HCT116 (cell line): ENCODE results near the gene PSMG3. TPM values are rescaled to one million over a fixed set of nuclear protein-coding genes. Genes with fewer than 3 reads are reported as not detected.

Source experiments
- ATAC-seq: fragments of 200-7000 bp; cut with Tn5 transposase; 2 replicates; pipeline ENCODE4 v1.9.1; 2020; ENCODE audit warnings: mild to moderate bottlenecking, moderate library complexity
- BruUV-seq: library from RNA; stranded (reverse); fragments of 400-500 nt; replicated peaks from 2 replicates; lab custom pipeline; 2021; lab: Mats Ljungman, UMichigan
- CTCF ChIA-PET: fragments of 300-600 bp; sonication (Branson Sonifier 250); formaldehyde crosslinking; loops from one replicate; lab custom pipeline; 2021; ENCODE audit warnings: antibody characterized with exemption; lab: Charles Lee
- POLR2A ChIA-PET: fragments of 300-600, 350-600 bp; sonication (Branson Sonifier 250); formaldehyde crosslinking; loops from one replicate; lab custom pipeline; 2021; ENCODE audit warnings: antibody characterized with exemption; lab: Charles Lee
- RAD21 ChIA-PET, 2 experiments: fragments of 300-600 bp; sonication (Branson Sonifier 250); formaldehyde crosslinking; loops; one replicate each; lab custom pipeline; 2023; ENCODE audit warnings: low total read pairs in 2 of 2; ENCODE audit not compliant: uncharacterized antibody in 2 of 2, unreplicated experiment in 2 of 2, low non-redundant PET in 1 of 2; lab: Charles Lee
- DNase-seq: peaks from one replicate; pipeline ENCODE4 v3.0.0-alpha.2; 2010; ENCODE audit warnings: low read depth, low spot score
- H2AFZ ChIP-seq: fragments of 200-600 bp; shearing (Covaris generic), sonication (generic); 2 replicates; pipeline ENCODE4 v1.6.1; 2017; ENCODE audit warnings: low read depth, mixed run types, mixed read lengths, antibody characterized with exemption, low read length; ENCODE audit not compliant: poor library complexity, severe bottlenecking
- H3K27ac ChIP-seq: 2 replicates; pipeline ENCODE4 v1.5.1; 2012; ENCODE audit warnings: low read depth, low read length
- H3K27me3 ChIP-seq: fragments of 200-600 bp; sonication (generic); 2 replicates; pipeline ENCODE4 v1.6.1; 2016; ENCODE audit warnings: mixed run types, low read length, mixed read lengths; ENCODE audit not compliant: insufficient read depth
- H3K36me3 ChIP-seq, 2 experiments: fragments of 200-500 bp in 1 of 2; fragments of 200-600 bp in 1 of 2; sonication (Bioruptor generic) in 1 of 2; sonication (generic) in 1 of 2; 2 replicates each; pipeline versions ENCODE4 v1.5.1 to v1.6.1; 2014 to 2016; ENCODE audit warnings: low read length in 2 of 2, inconsistent platforms in 1 of 2, mixed read lengths in 1 of 2, mixed run types in 1 of 2; ENCODE audit not compliant: insufficient read depth in 2 of 2, control insufficient read depth in 1 of 2
- H3K4me1 ChIP-seq, 2 experiments: fragments of 200-600 bp in 1 of 2; sonication (generic) in 1 of 2; 2 replicates each; pipeline versions ENCODE4 v1.5.1 to v1.6.1; 2012 to 2017; ENCODE audit warnings: low read length in 2 of 2, inconsistent platforms in 1 of 2, mild to moderate bottlenecking in 1 of 2, mixed read lengths in 1 of 2, mixed run types in 1 of 2, moderate library complexity in 1 of 2; ENCODE audit not compliant: insufficient read depth in 2 of 2, control insufficient read depth in 1 of 2
- H3K4me2 ChIP-seq: fragments of 200-600 bp; sonication (generic); 2 replicates; pipeline ENCODE4 v1.6.1; 2017; ENCODE audit warnings: mixed run types, low read length, mixed read lengths
- H3K4me3 ChIP-seq, 2 experiments: fragments of 200-600 bp in 1 of 2; sonication (generic) in 1 of 2; replicated peaks in 1 of 2; 2 replicates each; pipeline ENCODE4 v1.5.1; 2011 to 2016; ENCODE audit warnings: low read length in 2 of 2, control low read depth in 1 of 2, low read depth in 1 of 2, mild to moderate bottlenecking in 1 of 2, mixed read lengths in 1 of 2, mixed run types in 1 of 2
- H3K79me2 ChIP-seq: fragments of 200-600 bp; sonication (generic); 2 replicates; pipeline ENCODE4 v1.6.1; 2017; ENCODE audit warnings: mild to moderate bottlenecking, mixed run types, low read length, moderate library complexity, mixed read lengths; ENCODE audit not compliant: insufficient read depth
- H3K9ac ChIP-seq: fragments of 200-600 bp; sonication (generic); 2 replicates; pipeline ENCODE4 v1.6.1; 2016; ENCODE audit warnings: low read length, mixed read lengths
- H3K9me2 ChIP-seq: fragments of 200-600 bp; sonication (generic), shearing (Covaris generic); 2 replicates; pipeline ENCODE4 v1.6.1; 2017; ENCODE audit warnings: mixed run types, mild to moderate bottlenecking, moderate library complexity; ENCODE audit not compliant: insufficient read depth
- H3K9me3 ChIP-seq, 2 experiments: fragments of 200-500 bp in 1 of 2; fragments of 200-600 bp in 1 of 2; sonication (Bioruptor generic) in 1 of 2; sonication (generic) in 1 of 2; 2 replicates each; pipeline ENCODE4 v1.6.1; 2014 to 2017; ENCODE audit warnings: low read length in 2 of 2, mixed read lengths in 2 of 2, inconsistent platforms in 1 of 2, low read depth in 1 of 2, mild to moderate bottlenecking in 1 of 2, mixed run types in 1 of 2, moderate library complexity in 1 of 2; ENCODE audit not compliant: control insufficient read depth in 1 of 2, insufficient read depth in 1 of 2
- H4K20me1 ChIP-seq: fragments of 200-600 bp; sonication (generic), shearing (Covaris generic); 2 replicates; pipeline ENCODE4 v1.6.1; 2017; ENCODE audit warnings: mixed run types, mild to moderate bottlenecking, moderate library complexity; ENCODE audit not compliant: insufficient read depth
- CBX3 ChIP-seq: IDR thresholded peaks from 2 replicates; pipeline ENCODE4 v1.6.1; 2012; ENCODE audit warnings: low read depth
- EGR1 ChIP-seq: IDR thresholded peaks from 2 replicates; pipeline ENCODE4 v1.6.1; 2012; ENCODE audit warnings: low read depth
- JUND ChIP-seq: IDR thresholded peaks from 2 replicates; pipeline ENCODE4 v1.6.1; 2012
- POLR2AphosphoS5 ChIP-seq: IDR thresholded peaks from 2 replicates; pipeline ENCODE4 v1.6.1; 2011; ENCODE audit warnings: mild to moderate bottlenecking, low read depth, low read length, moderate library complexity
- RAD21 ChIP-seq: IDR thresholded peaks from 2 replicates; pipeline ENCODE4 v1.6.1; 2012; ENCODE audit warnings: low read depth, mild to moderate bottlenecking
- SIN3A ChIP-seq: IDR thresholded peaks from 2 replicates; pipeline ENCODE4 v1.6.1; 2012; ENCODE audit warnings: low read depth
- TCF7L2 ChIP-seq: IDR thresholded peaks from 2 replicates; pipeline ENCODE4 v1.7.0; 2011; ENCODE audit warnings: borderline replicate concordance, inconsistent platforms; ENCODE audit not compliant: insufficient read depth, insufficient read length; ENCODE audit errors: extremely low read depth
- ZFX ChIP-seq: fragments of 450-650 bp; IDR thresholded peaks from 2 replicates; pipeline ENCODE4 v1.6.1; 2017
- intact Hi-C: fragments of 100-400 bp; cut with micrococcal nuclease; formaldehyde crosslinking; loops from 2 replicates; pipeline ENCODE4 v1.10.0; 2022
- total RNA-seq: library from RNA; stranded (reverse); gene quantifications from one replicate; pipeline ENCODE4 v1.2.1, GENCODE V29; 2021; ENCODE audit not compliant: unreplicated experiment
- TF ChIP-seq, protein P1 (sequence below): IDR thresholded peaks from 2 replicates; pipeline ENCODE4 v1.6.1; 2012
- TF ChIP-seq, protein P2 (sequence below): IDR thresholded peaks from 2 replicates; pipeline ENCODE4 v1.6.1; 2011; ENCODE audit warnings: mild to moderate bottlenecking, low read length, moderate library complexity; ENCODE audit not compliant: insufficient replicate concordance; ENCODE audit errors: extremely low read depth
- TF ChIP-seq, protein P3 (sequence below), 3 experiments: fragments of 200-600 bp in 1 of 3; sonication (generic) in 1 of 3; IDR thresholded peaks in 2 of 3; conservative IDR thresholded peaks in 1 of 3; 2 replicates each; pipeline ENCODE4 v1.5.1; 2012 to 2017; ENCODE audit warnings: low read depth in 2 of 3, low read length in 2 of 3, antibody characterized with exemption in 1 of 3, borderline replicate concordance in 1 of 3, control low read depth in 1 of 3, mild to moderate bottlenecking in 1 of 3, mixed read lengths in 1 of 3, mixed run types in 1 of 3, moderate library complexity in 1 of 3; ENCODE audit not compliant: insufficient read depth in 1 of 3

PSMG3 gene
- total RNA-seq, 1 experiment from 2014 or later, result 60.9 TPM

DNA sequence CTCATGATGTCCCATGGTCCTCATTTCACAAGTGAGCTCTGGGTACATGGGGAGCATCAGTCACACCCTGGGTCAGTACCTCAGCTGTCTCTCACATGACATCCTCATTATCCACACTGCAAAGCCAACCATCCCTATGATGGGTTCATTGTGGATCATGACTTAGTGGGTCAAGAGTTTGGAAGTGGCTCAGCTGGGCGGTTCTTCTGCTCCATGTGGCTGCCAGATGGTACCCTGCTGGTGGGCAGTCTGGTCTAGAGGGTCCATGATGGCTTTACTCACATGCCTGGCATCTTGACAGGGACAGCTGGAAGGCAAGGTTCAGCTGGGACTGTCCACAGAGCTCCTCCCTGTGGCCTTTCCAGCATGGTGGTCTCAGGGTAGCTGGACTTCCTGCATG, 19.1 kb upstream of the PSMG3 start:
- DNase-seq, result no peak
- POLR2A ChIA-PET, result no interaction called here
- ATAC-seq, result no peak
- H3K9me3 ChIP-seq, result no peaks in the 10 kb centered on the region
- no peaks in the 10 kb centered on the region for H3K9me2 ChIP-seq
- H3K4me1 ChIP-seq, result no peaks in the 10 kb centered on the region
- peaks cover 23% of the 10 kb centered on the region; the same call in 1 of the 2 replicates for H3K27me3 ChIP-seq
- TF ChIP-seq POLR2AphosphoS5 (no peak), CBX3 (no peak), ZFX (no peak), JUND (no peak), EGR1 (no peak), RAD21 (no peak), TCF7L2 (no peak), SIN3A (no peak)
- TF ChIP-seq, protein P1, sequence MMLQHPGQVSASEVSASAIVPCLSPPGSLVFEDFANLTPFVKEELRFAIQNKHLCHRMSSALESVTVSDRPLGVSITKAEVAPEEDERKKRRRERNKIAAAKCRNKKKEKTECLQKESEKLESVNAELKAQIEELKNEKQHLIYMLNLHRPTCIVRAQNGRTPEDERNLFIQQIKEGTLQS, result no peak
- TF ChIP-seq, protein P2, sequence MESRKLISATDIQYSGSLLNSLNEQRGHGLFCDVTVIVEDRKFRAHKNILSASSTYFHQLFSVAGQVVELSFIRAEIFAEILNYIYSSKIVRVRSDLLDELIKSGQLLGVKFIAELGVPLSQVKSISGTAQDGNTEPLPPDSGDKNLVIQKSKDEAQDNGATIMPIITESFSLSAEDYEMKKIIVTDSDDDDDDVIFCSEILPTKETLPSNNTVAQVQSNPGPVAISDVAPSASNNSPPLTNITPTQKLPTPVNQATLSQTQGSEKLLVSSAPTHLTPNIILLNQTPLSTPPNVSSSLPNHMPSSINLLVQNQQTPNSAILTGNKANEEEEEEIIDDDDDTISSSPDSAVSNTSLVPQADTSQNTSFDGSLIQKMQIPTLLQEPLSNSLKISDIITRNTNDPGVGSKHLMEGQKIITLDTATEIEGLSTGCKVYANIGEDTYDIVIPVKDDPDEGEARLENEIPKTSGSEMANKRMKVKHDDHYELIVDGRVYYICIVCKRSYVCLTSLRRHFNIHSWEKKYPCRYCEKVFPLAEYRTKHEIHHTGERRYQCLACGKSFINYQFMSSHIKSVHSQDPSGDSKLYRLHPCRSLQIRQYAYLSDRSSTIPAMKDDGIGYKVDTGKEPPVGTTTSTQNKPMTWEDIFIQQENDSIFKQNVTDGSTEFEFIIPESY, result no peak
- TF ChIP-seq, protein P3, sequence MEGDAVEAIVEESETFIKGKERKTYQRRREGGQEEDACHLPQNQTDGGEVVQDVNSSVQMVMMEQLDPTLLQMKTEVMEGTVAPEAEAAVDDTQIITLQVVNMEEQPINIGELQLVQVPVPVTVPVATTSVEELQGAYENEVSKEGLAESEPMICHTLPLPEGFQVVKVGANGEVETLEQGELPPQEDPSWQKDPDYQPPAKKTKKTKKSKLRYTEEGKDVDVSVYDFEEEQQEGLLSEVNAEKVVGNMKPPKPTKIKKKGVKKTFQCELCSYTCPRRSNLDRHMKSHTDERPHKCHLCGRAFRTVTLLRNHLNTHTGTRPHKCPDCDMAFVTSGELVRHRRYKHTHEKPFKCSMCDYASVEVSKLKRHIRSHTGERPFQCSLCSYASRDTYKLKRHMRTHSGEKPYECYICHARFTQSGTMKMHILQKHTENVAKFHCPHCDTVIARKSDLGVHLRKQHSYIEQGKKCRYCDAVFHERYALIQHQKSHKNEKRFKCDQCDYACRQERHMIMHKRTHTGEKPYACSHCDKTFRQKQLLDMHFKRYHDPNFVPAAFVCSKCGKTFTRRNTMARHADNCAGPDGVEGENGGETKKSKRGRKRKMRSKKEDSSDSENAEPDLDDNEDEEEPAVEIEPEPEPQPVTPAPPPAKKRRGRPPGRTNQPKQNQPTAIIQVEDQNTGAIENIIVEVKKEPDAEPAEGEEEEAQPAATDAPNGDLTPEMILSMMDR (IDR thresholded peaks at IDR 0.05 in 2 of 3, conservative IDR thresholded peaks at IDR 0.05 in 1 of 3; ENCODE audit: borderline replicate concordance in 1 of 3, insufficient read depth in 1 of 3, low read depth in 2 of 3, low read length in 2 of 3), result no peak
- intact Hi-C loops, result no loop called here
- no TSS peak for BruUV-seq
- RAD21 ChIA-PET, result no interaction called here
- no peak overlapping the region for H3K4me2 ChIP-seq
- no peaks in the 10 kb centered on the region for H4K20me1 ChIP-seq
- CTCF ChIA-PET, result no interaction called here
- no peak overlapping the region for H3K9ac ChIP-seq
- no peak overlapping the region for H2AFZ ChIP-seq
- H3K79me2 ChIP-seq, result no peaks in the 10 kb centered on the region
- no peaks in the 10 kb centered on the region for H3K36me3 ChIP-seq
- H3K4me3 ChIP-seq, result no peak overlapping the region
- no peak overlapping the region for H3K27ac ChIP-seq
